VCaP (cell line): Measurements from ENCODE around the gene ABCC1.

Experiments
- H3K27ac ChIP-seq: fragments of 450-650 bp; 2 replicates; pipeline ENCODE4 v1.5.1; 2017
- CTCF ChIP-seq: fragments of 450-650 bp; conservative IDR thresholded peaks from 2 replicates; pipeline ENCODE4 v1.5.1; 2017; ENCODE audit warnings: mild to moderate bottlenecking, moderate library complexity

Gene ABCC1

DNA sequence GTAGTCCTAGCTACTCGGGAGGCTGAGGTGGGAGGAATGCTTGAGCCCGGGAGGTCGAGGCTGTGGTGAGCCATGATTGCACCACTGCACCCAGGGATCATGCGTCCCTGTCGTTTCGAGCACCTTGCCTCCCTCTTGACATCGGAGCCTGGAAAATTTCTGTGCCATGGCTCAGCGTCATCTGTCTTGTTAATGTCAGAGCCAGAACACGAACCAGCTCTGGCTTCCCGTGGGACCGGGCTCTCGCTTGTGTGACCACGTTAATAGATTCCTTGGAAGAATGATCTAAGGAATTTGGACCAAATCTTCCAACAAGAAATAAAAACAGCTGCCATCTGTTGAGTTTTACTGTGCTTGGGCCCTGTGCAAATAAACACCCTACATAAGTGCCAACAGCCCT is 117.7 kb downstream of the ABCC1 start:
- no peak overlapping the region for H3K27ac ChIP-seq
- no peak for TF ChIP-seq CTCF

- H3K27ac ChIP-seq, result no peak overlapping the region
Measured at GRCh38 chr16:16071631-16072244, 122.3 kb downstream of the ABCC1 start.

DNA sequence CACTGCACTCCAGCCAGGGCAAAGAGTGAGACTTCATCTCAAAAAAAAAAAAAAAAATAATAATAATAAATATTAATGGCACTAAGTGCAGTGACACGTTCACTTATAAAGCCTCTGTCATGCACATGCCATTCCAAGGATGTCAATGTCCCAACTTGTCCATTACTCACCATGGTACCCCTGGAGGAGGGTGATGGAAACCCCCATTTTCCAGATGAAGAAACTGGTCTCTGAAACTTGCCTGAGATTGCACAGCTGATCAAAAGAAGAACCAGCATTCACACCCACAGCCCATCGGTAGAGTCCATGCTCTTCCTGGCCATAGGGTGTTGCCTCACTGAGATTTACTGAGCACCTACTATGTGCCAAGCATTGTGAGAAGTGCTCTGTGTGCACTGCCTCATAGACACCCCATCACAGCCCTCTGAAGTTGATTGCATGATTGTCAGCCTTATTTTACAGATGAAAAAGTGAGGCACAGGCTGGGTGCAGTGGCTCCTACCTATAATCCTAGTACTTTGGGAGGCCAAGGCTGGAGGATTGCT is 123.7 kb downstream of the ABCC1 start:
- no peak overlapping the region for H3K27ac ChIP-seq
- TF ChIP-seq CTCF, result no peak

More at GRCh38 chr16:16071631-16072244, 122.3 kb downstream of the ABCC1 start:
- TF ChIP-seq CTCF, result no peak

GRCh38 chr16:16073891-16074881 is 124.8 kb downstream of the ABCC1 start:
- no peak overlapping the region for H3K27ac ChIP-seq
- no peak for TF ChIP-seq CTCF

GRCh38 chr16:16075488-16076422 is 126.3 kb downstream of the ABCC1 start:
- no peak overlapping the region for H3K27ac ChIP-seq
- no peak for TF ChIP-seq CTCF

- no peak overlapping the region for H3K27ac ChIP-seq
- no peak for TF ChIP-seq CTCF
Measured at GRCh38 chr16:16076423-16076813, 127.0 kb downstream of the ABCC1 start.
